Loucy (cell line): ENCODE results near the gene FOXO3.

Experiments used
- CTCF ChIP-seq: fragments of 200-600 bp; sonication (generic); conservative IDR thresholded peaks from 2 replicates; pipeline ENCODE4 v1.5.1; 2014; ENCODE audit warnings: mild to moderate bottlenecking, antibody characterized with exemption, low read length
- EZH2phosphoT487 ChIP-seq: fragments of 200-600 bp; IDR thresholded peaks from 2 replicates; pipeline ENCODE4 v1.6.1; 2018; ENCODE audit warnings: antibody characterized with exemption, mild to moderate bottlenecking, moderate library complexity, borderline replicate concordance

GRCh38 chr6:108521616-108522107 is 39.1 kb upstream of the FOXO3 start:
- TF ChIP-seq CTCF (no peak), EZH2phosphoT487 (no peak)
